Testis (tissue), 2 donors: Measurements from ENCODE around the gene C1QTNF4.

Source experiments
- POLR2A ChIP-seq: fragments of 450-650 bp; IDR thresholded peaks from one replicate; pipeline ENCODE4 v1.6.1; 2017; ENCODE audit warnings: antibody characterized with exemption, mild to moderate bottlenecking, moderate library complexity
- TF ChIP-seq, protein P1 (sequence below), 3 experiments: fragments of 450-650 bp in 2 of 3; fragments of 200-600 bp in 1 of 3; sonication (generic) in 1 of 3; IDR thresholded peaks; one replicate each; pipeline ENCODE4 v1.5.1; 2016 to 2019; ENCODE audit warnings: antibody characterized with exemption in 3 of 3, mild to moderate bottlenecking in 2 of 3, moderate library complexity in 1 of 3

DNA sequence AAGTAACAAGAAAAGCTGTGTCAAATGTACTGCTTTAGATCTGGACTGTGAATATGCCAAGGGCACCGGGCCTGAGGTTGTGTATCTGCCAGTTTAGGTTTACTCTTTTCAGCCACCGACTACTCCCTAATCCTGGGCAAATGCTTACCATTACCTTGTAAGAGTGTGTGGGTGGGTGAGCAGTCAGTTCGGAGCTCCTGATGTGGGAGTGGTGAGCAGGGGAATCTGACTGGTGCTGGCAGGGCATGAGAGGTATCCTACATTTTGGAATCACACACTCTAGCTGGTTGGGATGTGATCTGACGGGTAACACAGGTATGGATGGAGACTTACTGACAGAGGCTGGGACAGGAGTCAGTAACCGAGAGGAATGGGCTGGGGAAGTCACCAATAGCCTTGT lies 10.4 kb downstream of the C1QTNF4 start:
- TF ChIP-seq, protein P1, sequence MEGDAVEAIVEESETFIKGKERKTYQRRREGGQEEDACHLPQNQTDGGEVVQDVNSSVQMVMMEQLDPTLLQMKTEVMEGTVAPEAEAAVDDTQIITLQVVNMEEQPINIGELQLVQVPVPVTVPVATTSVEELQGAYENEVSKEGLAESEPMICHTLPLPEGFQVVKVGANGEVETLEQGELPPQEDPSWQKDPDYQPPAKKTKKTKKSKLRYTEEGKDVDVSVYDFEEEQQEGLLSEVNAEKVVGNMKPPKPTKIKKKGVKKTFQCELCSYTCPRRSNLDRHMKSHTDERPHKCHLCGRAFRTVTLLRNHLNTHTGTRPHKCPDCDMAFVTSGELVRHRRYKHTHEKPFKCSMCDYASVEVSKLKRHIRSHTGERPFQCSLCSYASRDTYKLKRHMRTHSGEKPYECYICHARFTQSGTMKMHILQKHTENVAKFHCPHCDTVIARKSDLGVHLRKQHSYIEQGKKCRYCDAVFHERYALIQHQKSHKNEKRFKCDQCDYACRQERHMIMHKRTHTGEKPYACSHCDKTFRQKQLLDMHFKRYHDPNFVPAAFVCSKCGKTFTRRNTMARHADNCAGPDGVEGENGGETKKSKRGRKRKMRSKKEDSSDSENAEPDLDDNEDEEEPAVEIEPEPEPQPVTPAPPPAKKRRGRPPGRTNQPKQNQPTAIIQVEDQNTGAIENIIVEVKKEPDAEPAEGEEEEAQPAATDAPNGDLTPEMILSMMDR (IDR thresholded peaks at IDR 0.05), result no peak
- no peak for TF ChIP-seq POLR2A
